Adrenal gland (tissue), 5 donors: ENCODE results near the gene GPI.

ENCODE experiments used
- CTCF ChIP-seq, 6 experiments: fragments of 450-650 bp in 4 of 6; fragments of 200-600 bp in 2 of 6; sonication (generic) in 1 of 6; IDR thresholded peaks; 1 replicate in 5 of 6; 2 replicates in 1 of 6; pipeline versions ENCODE4 v1.5.1 to v1.8.0; 2016 to 2021; ENCODE audit warnings: antibody characterized with exemption in 6 of 6, mild to moderate bottlenecking in 2 of 6, moderate library complexity in 1 of 6
- POLR2A ChIP-seq, 2 donors: fragments of 450-650 bp; IDR thresholded peaks; one replicate each; pipeline ENCODE4 v1.6.1; 2017; ENCODE audit warnings: antibody characterized with exemption in 2 of 2, mild to moderate bottlenecking in 2 of 2, moderate library complexity in 1 of 2
- donor health status: DM: no; HTN: no; CAD: no.

GRCh38 chr19:34367624-34367957 lies 2.6 kb downstream of the GPI start:
- no peak for TF ChIP-seq CTCF (IDR thresholded peaks at IDR 0.05)
- peak in 1 of 2 donors; percentile 13 for TF ChIP-seq POLR2A (IDR thresholded peaks at IDR 0.05)
